CD4-positive, alpha-beta T cell treated with Interleukin-10 for 1 hour (primary cell): Measurements from ENCODE around the gene GPSM3.
A peak's percentile ranks its signal among the peaks of the same experiment; 100 is the strongest.
"Not testable (repeated sequence)": the region's sequence is repeated elsewhere in the genome, so short reads cannot be mapped to it uniquely, and the experiment has no call there.

Source experiments
- DNase-seq: peaks from one replicate; pipeline ENCODE4 v3.0.0-alpha.2; 2020

The GPSM3 gene

DNA sequence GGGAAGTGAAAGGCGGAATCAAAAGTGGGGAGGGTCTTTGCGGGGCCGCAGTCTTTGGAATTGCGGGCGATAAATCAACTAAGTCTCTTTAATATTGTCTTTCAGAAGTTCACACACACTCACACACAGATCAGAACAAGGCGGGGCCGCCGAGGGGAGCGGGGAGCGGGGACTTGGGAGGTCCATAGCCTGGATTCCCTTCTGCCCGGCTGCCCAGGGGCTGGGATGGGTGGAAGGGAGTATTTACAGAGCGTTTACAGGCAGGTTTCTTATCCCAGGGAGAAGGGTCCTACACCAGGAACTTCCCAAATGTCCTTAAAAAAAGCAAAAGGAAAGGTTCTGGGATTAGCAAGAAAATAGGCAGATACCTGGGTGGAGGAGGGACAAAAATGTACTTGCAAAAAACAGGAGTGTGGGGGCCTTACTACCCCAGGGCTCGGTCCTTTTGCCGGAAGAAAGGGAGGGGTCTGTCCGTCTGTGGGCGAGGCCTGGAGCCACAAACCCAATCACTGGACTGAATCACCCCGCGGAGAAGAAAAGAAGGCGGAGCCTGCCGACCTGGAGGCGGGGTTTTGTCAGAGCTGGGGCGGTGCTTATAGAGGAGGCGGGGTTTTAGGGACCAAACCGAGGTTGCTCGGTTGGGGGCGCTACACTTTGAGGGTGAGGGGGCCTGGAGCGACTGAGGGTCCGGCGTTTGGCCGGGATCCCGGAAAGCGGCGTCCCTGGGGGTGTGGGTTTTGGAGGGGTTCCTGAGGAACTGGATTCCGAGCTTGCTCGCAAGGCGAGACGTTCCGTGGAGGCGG is 44.0 kb downstream of the GPSM3 start:
- peak; percentile 76 for DNase-seq

- DNase-seq, result no peak
Measured at GRCh38 chr6:32147401-32148132, 44.9 kb downstream of the GPSM3 start.

- DNase-seq, result no peak
Measured at GRCh38 chr6:32146687-32147086, 45.8 kb downstream of the GPSM3 start.

DNA sequence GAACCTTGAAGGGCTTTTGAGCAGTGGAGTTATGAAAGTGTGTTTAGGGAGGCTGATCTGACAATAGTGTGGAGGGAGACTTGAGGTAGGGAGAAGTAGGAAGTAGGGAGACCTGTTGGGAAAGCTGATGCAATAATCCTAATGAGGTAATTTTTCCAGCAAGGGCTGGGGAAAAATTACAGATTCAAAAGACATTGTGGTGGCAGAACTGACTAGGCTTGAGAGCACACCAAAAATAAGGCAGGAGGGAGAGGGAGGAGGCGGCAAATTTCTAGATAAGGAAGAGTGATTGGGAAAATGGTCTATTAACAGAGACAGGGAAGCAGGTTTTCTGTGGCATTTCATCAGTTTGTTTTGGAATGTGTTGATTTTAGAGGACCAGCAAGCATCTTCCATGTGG is 46.2 kb downstream of the GPSM3 start:
- no peak for DNase-seq

- not testable (repeated sequence) for DNase-seq
Measured at GRCh38 chr6:32144238-32144637, 48.2 kb downstream of the GPSM3 start.
